ENCODE data around the gene OCRL. TPM values are rescaled to one million over a fixed set of nuclear protein-coding genes. Genes with fewer than 3 reads are reported as not detected.

Gene OCRL
- total and polyA plus RNA-seq, 2 of the 13 experiments (the other 11 are each of a cell fraction or from before 2014, with no cell fraction given) = 13.4 to 32.0 TPM

DNA sequence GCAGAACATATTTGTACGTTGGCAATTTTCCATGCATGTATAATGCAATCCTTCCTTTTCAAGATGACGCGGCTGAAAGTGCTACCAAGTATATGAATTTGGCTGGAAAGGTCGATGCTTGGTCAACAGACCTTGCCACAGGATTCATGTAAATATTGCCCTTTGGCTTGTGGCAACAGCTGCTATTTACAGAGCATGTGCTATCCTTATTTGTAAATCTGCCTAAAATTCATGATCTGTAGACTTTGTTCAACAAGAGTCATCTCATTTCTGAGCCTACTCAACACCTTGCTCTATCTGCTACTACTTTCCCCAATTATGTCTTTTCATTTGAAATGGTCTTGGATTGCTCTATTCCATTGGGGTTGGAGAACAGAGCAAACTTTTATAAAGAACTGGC, 14.9 kb upstream of the OCRL start (continued):
- TF ChIP-seq, protein P1, sequence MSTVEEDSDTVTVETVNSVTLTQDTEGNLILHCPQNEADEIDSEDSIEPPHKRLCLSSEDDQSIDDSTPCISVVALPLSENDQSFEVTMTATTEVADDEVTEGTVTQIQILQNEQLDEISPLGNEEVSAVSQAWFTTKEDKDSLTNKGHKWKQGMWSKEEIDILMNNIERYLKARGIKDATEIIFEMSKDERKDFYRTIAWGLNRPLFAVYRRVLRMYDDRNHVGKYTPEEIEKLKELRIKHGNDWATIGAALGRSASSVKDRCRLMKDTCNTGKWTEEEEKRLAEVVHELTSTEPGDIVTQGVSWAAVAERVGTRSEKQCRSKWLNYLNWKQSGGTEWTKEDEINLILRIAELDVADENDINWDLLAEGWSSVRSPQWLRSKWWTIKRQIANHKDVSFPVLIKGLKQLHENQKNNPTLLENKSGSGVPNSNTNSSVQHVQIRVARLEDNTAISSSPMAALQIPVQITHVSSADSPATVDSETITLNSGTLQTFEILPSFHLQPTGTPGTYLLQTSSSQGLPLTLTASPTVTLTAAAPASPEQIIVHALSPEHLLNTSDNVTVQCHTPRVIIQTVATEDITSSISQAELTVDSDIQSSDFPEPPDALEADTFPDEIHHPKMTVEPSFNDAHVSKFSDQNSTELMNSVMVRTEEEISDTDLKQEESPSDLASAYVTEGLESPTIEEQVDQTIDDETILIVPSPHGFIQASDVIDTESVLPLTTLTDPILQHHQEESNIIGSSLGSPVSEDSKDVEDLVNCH (CRISPR knock-in tag; IDR thresholded peaks at IDR 0.05) = no peak
- TF ChIP-seq YY1 (IDR thresholded peaks at IDR 0.05; ENCODE audit: insufficient read depth, insufficient replicate concordance, low read depth, low read length) (no peak), REPIN1 (CRISPR knock-in tag; IDR thresholded peaks at IDR 0.05; ENCODE audit: borderline replicate concordance, low read depth) (peak; percentile 77; the same call in 1 of the 2 replicates), ZBED4 (CRISPR knock-in tag; IDR thresholded peaks at IDR 0.05; ENCODE audit: borderline replicate concordance) (no peak), PHF8 (CRISPR knock-in tag; IDR thresholded peaks at IDR 0.05) (no peak), CEBPZ (IDR thresholded peaks at IDR 0.05; ENCODE audit: low read length) (no peak), BHLHE40 (IDR thresholded peaks at IDR 0.05; ENCODE audit: low read length) (peak; percentile 77), KMT2B (CRISPR knock-in tag; IDR thresholded peaks at IDR 0.05) (no peak), ZNF354B (CRISPR knock-in tag; IDR thresholded peaks at IDR 0.05) (no peak), ZNF878 (CRISPR knock-in tag; IDR thresholded peaks at IDR 0.05) (0 out of 2 replicates have a peak, but pooled peaks have one; percentile 48), FOXP1 (IDR thresholded peaks at IDR 0.05) (peak; percentile 84), FOXP1 (CRISPR knock-in tag; IDR thresholded peaks at IDR 0.05) (peak; percentile 96), HNRNPUL1 (IDR thresholded peaks at IDR 0.05; ENCODE audit: low read depth, low read length) (no peak), HDAC1 (CRISPR knock-in tag; IDR thresholded peaks at IDR 0.05) (0 out of 2 replicates have a peak, but pooled peaks have one; percentile 49), ARID3A (IDR thresholded peaks at IDR 0.05; ENCODE audit: low read depth, low read length) (peak; percentile 92), TBX2 (CRISPR knock-in tag; IDR thresholded peaks at IDR 0.05; ENCODE audit: borderline replicate concordance) (peak; percentile 94), BORCS8-MEF2B (CRISPR knock-in tag; IDR thresholded peaks at IDR 0.05) (no peak)
- TF ChIP-seq, protein P2, sequence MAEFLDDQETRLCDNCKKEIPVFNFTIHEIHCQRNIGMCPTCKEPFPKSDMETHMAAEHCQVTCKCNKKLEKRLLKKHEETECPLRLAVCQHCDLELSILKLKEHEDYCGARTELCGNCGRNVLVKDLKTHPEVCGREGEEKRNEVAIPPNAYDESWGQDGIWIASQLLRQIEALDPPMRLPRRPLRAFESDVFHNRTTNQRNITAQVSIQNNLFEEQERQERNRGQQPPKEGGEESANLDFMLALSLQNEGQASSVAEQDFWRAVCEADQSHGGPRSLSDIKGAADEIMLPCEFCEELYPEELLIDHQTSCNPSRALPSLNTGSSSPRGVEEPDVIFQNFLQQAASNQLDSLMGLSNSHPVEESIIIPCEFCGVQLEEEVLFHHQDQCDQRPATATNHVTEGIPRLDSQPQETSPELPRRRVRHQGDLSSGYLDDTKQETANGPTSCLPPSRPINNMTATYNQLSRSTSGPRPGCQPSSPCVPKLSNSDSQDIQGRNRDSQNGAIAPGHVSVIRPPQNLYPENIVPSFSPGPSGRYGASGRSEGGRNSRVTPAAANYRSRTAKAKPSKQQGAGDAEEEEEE (CRISPR knock-in tag; IDR thresholded peaks at IDR 0.05; ENCODE audit: borderline replicate concordance) = no peak

Data from HepG2 (cell line).